Right kidney (tissue), 9 donors: Measurements from ENCODE around the gene TMEM156.
A peak's percentile ranks its signal among the peaks of the same experiment; 100 is the strongest.

Source experiments
- DNase-seq: peaks from one replicate; pipeline ENCODE4 v3.0.0-alpha.2; 2016
- long read RNA-seq, 8 donors: transcript quantifications; one replicate each; lab custom pipeline, GENCODE V29; 2026

TMEM156 gene, protein sequence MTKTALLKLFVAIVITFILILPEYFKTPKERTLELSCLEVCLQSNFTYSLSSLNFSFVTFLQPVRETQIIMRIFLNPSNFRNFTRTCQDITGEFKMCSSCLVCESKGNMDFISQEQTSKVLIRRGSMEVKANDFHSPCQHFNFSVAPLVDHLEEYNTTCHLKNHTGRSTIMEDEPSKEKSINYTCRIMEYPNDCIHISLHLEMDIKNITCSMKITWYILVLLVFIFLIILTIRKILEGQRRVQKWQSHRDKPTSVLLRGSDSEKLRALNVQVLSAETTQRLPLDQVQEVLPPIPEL
- long read RNA-seq, donor 1, partial matches to known transcripts: 0 of 1 reads
- long read RNA-seq, donor 1, other reads (novel, unspliced or antisense): 0 of 1 reads
- long read RNA-seq, donor 2, partial matches to known transcripts: 0 of 1 reads
- long read RNA-seq, donor 2, other reads (novel, unspliced or antisense): 0 of 1 reads
- long read RNA-seq, donor 3, partial matches to known transcripts: 37 of 37 reads
- long read RNA-seq, donor 3, other reads (novel, unspliced or antisense): 0 of 37 reads
- long read RNA-seq, donor 4: 0 reads
- long read RNA-seq, donor 5: 0 reads
- long read RNA-seq, donor 6: 0 reads
- long read RNA-seq, donor 7, partial matches to known transcripts: 0 of 1 reads
- long read RNA-seq, donor 7, other reads (novel, unspliced or antisense): 0 of 1 reads
- long read RNA-seq, donor 8, partial matches to known transcripts: 0 of 1 reads
- long read RNA-seq, donor 8, other reads (novel, unspliced or antisense): 0 of 1 reads

DNA sequence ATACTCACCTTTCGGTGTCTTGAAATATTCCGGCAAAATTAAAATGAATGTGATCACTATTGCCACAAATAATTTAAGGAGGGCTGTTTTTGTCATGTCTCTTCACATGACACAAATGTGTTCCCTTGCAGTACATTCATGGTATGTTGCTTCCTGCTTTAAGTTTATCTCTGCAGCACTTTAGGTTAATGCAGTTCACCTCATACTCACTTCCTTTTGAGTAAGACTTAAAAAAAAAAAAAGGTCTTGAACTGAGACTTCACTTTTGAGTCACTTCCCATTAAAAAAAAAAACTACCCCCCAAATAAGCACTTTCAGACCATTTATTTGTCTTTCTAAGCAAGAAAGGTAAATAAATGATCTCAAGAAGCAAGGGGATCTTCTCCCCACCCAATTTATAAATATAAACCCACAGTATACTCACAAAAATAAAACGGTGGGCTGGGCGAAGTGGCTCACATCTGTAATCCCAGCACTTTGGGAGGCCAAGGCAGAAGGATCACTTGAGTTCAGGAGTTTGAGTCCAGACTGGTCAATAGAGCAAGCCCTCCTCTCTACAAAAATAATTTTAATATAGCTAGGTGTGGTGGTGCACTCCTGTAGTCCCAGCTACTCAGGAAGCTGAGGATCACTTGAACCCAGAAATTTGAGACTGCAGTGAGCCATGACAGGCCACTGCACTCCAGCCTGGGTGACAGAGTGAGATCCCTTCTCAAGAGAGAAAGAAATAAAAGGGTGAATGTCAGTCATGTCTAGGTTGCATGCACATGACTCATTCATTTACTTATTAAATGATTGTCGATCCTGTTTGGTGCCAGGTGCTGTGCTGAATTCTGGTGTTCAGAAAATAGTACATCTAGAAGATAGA is at the start of gene TMEM156:
TMEM156 (minus strand) TSS at position 192 of the 868 bp plus-strand sequence; CDS start at position 96, 96 bp downstream.
- DNase-seq: no peak

DNA sequence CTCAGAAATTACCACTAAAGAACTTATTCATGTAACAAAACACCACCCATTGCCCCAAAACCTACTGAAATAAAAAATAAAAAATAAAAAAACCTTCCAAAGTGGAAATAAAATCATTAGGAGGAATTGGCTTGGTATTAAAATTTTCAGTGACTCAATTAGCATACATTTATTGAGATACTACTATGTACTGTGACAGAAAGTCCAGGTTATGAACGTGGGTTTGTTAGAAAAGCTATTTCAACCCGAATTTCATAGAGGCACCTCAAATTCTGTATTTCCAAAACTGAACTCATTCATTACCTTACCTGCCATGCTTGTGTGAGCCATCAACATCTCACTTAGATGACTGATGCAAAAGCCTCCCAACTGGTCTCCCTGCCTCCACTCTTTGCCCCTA is 46.6 kb upstream of the TMEM156 start:
- no peak for DNase-seq

DNA sequence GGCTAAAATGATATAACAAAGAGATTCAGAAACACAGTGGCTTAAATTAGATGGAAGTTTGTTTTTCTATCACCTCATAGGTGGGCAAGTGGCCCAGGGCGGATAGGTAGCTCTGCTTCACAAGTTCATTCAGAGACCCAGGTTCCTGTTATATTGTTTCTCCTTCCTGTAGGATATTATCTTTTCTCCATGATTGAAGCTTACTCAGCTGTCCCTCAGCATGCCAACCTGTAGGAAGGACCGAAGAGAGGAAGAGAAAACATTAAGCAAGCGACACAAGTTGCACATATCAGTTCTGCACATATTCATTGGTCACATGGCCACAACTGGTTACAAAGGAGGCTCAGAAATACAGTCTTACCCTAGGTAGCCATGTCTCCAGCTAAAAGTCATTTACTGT is 36.7 kb upstream of the TMEM156 start:
- no peak for DNase-seq

DNA sequence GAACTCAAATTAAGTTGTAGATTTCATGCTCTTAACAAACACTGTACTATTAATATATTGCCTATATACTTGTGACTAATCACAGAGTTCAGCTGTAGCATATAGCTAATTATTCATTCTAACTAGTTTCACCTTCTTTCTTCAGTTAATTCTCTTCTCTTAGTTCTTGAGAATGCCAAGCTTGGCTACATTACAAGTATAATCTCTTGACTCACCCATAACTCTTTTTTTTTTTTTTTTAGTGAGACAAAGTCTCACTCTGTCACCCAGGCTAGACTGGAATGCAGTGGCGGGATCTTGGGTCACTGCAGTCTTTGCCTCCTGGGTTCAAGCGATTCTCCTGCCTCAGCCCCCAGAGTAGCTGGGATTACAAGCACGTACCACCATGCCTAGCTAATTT is 35.2 kb upstream of the TMEM156 start:
- no peak for DNase-seq

DNA sequence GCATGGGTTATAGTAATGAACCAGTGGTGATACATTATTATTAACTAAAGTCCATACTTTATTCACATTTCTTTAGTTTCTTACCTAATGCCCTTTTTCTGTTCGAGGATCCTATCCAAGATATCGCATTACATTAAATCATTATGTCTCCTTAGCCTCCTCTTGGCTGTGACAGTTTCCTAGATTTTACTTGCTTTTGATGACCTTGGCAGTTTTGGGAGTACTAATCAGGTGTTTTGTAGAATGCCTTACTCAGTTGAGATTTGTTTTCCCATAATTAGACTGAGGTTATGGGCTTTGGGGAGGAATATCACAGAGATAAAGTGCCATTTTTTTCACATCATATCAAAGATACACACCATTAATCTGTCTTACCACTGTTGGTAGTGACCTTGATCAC is 34.8 kb upstream of the TMEM156 start:
- no peak for DNase-seq

DNA sequence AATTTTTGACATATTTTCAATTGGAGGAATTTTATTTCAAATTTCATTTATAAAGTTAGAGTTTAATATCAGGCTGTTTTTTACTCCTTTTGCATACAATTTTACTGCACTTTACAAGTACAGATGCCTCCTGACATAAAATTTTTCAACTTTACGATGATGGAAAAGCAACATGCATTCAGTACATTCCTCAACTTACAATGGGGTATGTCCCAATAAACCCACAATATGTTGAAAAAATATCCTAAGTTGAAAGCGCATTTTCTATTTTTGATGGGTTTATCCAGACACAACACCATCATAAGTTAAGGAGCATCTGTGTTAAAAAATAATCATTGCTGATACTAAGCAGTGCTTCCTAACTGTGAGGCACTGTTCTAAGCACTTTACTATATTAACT is 34.2 kb upstream of the TMEM156 start:
- DNase-seq: no peak

DNA sequence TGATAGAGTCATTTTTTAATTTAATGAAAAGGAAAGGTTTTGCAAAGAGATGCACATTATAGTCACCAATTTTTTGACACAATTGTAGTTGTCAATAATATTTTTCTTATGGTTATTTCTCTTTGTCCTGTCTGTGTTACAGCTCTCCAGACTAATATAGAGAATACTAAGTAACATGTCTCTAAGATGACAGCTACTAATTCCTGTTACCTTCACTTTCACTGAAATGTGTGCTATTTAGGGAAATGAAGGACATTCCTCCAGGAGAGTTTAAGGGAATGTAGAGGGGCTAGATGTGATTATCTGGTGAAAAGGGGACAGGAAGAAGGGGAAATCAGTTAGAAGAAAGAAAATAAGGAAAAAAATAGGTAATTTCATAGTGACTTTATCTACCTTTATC is 31.2 kb upstream of the TMEM156 start:
- DNase-seq: no peak

DNA sequence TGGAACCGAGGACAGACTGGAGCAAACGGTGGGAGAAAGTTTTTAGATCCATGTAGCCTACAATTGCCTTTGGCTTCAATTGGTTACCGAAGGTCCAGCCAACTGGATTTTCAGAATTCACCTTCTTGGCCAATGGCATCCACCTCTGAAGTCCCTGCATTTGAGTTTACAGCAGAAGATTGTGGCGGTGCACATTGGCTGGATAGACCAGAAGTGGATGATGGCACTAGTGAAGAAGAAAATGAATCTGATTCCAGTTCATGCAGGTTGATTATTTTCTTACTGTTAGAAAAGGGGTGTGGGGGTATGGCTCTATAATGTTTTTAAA is 30.5 kb upstream of the TMEM156 start:
- DNase-seq: no peak

DNA sequence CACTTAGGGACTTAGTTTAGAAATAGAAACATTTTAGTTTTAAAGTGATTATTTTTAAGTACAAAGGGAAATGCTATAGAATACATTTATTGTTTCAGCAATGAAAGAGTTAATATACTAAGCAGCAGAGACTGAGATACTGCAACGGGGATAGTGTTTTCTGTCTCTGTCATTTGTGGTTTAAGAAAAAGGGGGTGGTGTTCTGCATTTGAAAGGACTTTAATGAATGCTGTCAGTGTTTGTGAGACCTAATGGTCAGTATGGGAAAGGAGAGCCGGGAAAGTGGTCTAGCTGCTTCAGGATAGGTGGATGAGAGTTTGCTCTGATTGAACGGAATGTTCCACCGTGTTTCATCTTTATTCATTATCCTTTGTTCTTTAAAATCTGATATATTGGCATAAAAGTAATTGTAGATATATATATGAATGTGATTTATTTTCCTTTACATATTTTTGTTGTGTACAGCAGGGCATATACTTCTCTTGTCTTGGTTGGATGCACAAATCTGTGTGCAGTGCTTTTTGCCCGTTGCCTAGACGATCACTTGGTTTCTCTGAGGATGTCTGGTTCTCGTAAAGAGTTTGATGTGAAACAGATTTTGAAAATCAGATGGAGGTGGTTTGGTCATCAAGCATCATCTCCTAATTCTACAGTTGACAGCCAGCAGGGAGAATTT is 30.0 kb upstream of the TMEM156 start, which contains the start of gene KLHL5:
KLHL5 (plus strand) TSS at position 139 of the 676 bp plus-strand sequence; CDS start at position 560, 421 bp downstream.
- no peak for DNase-seq

DNA sequence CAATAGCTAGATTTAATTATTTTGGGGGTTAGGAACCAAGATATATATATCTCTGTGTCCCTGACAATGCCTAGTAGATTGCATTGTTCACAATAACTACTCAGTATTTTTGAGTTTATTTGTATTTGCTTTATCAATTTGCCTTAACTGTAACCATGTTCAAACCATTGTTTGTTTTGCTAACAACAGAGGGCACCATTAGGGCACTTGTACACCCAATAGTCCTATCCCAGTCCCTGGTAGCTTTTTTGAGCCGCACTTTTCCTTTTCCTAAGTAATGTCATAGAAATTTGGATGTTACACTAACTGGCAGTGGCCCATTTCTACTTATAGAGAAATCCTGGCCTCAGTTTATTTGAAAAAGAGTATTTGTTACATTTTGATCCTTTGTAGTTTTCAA is 29.2 kb upstream of the TMEM156 start:
- DNase-seq: no peak

DNA sequence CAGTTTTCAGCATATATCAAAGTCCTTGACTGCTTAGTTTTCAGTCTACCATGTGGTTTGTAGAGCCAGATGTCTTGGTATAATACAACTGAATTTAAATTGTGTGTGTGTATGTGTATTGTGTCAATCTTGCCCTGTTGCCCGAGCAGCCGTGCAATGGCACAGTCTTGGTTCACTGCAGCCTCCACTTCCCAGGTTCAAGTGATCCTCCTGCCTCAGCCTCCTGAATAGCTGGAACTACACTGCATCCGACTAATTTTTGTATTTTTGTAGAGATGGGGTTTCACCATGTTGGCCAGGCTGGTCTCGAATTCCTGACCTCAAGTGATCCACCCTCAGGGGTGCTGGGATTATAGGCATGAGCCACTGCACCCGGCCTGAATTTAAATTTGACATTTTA is 23.8 kb upstream of the TMEM156 start:
- DNase-seq: no peak

DNA sequence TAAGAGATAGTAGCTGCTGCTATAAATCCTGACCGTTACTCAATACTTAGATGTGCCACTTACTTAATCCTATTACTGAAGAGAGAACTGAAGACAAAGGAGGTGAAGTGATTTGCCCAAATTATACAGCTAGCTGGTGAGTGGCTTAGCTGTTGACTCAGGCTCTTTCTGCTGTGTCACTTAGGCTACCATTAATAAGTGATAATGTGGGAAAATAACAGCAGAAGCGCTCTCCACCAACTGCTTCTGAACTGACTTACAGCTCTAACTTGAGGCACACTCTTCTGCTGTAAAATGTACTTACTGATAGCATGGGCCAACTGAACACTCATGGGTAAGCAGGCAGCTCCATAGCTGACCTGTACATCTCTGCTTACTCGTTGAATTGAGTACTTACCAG is 22.3 kb upstream of the TMEM156 start:
- DNase-seq: no peak

DNA sequence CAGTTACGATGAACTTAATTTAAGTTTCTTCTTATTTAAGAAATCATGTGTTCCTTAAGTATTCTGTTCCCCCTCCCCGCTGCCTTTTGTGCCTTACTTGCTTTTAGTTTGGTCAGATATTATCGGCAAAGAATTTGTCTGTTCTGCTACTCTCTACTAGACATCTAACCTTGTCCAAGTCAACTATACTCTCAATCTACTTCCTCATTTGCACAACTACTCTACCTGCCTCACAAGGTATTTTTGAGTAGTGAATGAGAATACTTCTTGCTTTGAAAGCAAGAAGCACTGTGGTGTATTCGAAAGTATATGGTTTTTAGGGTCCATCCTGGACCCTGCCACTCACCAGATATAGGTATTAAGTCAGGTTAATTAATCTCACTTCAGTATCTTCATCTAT is 21.8 kb upstream of the TMEM156 start:
- DNase-seq: no peak

DNA sequence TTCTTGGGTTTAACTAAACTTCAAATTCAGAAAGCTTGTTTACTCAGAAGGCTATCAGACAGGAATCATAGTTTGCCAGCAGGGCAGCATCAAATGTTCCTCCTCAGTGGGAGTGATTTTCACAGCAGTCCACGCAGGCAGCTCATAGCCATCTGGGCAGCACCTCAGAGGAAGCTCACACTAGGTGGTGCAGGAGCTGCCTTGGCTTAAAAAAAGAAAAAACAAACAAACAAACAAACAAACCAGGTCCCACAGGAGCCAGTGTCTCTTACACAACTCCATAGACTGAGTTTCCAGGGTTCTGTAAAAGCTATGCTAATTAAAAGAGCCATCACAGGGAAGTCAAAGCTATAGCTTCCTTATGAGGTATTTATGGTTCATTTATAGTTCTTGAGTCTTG is 19.3 kb upstream of the TMEM156 start:
- DNase-seq: no peak

DNA sequence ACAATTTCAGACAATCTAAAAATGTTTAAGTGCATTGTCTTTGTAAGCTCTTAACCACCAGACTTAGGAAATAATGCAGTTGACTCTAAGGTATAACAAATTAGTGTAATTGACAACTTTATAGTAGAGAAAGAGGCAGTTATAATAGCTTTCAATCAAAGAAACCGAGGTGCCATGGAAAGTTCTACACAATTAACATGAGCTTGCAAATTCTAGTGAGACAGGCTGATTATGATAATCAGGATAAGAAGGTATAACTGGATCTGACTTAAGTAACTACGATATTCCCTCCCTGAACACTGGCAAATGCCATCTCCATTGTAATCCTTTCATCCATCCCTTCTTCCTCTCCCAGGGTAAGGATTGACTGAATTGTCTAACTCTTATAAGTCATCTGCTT is 18.4 kb upstream of the TMEM156 start:
- DNase-seq: no peak

DNA sequence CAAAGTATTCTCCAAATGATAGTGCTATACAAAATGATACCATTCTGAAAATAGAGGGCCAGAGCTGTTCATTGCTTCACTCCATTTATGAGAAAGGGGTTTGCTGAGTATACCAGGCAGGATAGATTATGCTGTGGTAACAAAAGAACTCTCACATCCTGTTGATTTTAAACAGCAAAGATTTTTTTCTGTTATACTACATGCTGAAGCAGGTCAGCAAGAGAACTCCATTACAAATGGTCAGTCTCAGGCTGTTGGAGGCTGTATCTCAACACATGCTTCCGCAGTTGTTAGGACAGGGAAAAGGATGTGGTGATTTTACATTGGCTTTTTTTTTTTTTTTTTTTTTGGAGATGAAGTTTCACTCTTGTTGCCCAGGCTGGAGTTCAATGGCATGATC is 16.1 kb upstream of the TMEM156 start:
- no peak for DNase-seq

DNA sequence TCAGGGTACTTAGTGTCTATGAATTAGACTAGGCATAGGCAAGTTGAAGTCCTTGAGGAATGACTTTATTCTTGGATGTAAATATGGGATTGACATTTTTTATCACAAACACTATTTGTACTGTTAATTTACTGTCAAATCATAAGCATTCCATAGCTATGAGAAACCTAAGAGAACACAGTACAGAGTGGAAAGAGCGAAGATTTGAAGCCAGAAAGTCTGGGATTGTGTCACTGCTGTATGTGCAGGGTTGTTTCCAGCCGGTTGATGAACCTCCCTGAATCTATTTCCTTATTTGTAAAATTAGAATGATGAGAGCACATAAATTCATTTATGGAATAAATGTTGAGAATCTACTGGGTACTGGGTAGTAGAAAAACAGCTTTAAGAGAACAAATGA is 15.5 kb upstream of the TMEM156 start:
- no peak for DNase-seq

DNA sequence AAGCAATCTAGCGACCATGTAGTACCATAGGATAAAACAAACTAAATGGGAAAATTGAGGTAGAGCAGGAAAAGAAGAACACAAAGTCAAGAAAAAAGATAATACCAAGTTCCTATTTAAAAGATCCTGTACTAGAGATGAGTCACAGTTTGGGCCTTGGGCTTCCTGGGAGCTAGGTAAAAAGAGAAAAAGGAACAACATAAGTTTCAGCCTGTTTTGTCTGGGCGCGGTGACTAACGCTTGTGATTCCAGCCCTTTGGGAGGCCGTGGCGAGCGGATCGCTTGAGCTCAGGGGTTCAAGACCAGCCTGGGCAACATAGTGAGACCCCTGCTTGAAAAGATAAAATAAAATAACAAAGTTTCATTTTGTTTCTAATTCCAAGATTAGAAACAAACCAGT is 14.0 kb upstream of the TMEM156 start:
- DNase-seq: no peak

DNA sequence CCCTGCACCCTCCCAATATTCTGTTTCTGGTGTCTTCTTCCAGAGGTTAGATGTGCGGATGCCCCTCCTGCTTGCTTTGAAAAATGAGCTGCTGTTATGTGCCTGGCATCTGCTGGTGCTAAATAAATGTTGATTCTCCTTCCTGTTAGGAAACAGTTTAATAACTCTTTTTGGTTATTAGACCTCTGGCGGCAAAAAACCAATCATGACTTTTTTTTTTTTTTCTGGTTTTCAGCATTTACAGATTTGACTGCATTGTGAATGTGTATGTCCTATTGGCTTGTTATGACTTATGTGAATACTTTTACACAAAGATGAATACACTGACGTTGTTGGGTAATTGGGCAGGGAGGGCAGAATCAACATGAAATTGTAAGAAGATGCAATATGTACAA is 13.6 kb upstream of the TMEM156 start:
- no peak for DNase-seq

DNA sequence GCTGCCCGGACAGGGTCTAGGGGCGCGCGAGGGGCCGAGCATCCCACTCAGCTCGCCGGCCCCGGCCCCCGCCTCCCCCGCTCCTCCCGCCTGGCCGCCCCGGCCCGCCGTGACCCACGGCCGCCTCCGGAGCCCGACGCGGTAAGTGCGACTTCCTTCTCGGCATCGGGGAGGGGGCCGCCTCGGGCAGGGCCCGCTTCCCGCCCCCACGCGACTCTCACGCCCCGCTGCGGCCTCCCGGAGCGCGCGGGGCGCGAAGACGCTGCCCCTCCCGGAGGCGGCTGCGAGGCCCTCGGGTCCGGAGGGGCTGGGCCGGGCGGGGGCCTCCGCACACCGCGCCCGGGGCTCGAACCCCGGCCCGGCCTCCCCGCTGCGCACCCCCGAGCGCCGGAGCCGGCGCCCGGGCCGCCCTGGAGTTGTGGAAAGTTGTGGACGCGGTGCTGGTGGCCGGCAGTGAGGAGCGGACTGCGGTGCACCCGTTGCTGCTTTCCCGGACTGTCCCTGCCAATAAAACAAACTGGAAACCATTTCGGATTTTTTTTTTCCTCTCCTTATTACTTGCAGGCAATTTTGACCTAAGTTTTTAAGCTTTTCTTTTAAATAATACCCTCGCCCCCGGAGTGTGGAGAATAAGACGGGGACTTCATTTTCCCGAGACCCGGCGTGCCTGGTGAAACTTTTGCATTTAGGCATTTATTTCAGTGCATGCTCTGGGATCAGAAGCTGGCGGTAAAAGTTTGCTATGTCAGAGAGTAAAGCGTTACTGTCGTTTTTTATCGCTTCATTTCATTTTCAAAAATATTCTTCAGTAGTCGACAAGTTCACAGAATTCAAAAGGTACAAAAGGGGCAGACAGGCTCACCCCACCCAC is 13.0 kb upstream of the TMEM156 start:
- DNase-seq: peak; percentile 73

DNA sequence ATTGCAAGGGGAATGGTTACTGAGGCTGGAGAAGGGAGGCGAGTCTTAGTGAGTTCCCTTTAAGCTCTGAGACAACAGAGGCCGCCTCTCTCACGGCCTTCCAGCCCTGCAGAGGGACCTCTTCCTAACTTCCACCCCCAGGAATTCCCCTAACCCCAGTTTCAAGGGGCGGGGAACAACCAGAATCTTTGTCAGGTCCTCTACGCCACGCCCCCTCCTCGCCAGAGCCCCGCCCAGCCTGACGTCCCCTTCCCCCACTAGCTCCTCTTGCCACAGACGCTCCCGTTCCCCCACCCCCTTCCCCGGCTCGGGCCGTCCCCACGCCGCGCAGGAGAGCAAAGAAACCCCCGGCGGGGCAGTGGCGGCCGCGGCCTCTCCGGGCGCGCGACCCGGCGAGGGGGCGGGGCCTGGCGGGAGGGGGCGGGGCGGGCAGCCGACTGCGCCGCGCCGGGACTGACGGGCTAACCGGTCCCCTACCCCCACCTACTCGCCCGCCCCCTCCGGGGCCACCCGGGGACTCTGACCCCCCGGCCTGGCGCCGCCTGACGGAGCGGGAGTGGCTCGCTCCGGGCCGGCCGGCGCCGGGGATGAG is 12.3 kb upstream of the TMEM156 start:
- DNase-seq: peak; percentile 56
